ENCODE data around the gene NCBP2L. TPM values are rescaled to one million over a fixed set of nuclear protein-coding genes. Genes with fewer than 3 reads are reported as not detected.

The NCBP2L gene
- total and polyA plus RNA-seq, 9 of the 15 experiments (the other 6 are each of a cell fraction or from before 2014, with no cell fraction given): not detected

DNA sequence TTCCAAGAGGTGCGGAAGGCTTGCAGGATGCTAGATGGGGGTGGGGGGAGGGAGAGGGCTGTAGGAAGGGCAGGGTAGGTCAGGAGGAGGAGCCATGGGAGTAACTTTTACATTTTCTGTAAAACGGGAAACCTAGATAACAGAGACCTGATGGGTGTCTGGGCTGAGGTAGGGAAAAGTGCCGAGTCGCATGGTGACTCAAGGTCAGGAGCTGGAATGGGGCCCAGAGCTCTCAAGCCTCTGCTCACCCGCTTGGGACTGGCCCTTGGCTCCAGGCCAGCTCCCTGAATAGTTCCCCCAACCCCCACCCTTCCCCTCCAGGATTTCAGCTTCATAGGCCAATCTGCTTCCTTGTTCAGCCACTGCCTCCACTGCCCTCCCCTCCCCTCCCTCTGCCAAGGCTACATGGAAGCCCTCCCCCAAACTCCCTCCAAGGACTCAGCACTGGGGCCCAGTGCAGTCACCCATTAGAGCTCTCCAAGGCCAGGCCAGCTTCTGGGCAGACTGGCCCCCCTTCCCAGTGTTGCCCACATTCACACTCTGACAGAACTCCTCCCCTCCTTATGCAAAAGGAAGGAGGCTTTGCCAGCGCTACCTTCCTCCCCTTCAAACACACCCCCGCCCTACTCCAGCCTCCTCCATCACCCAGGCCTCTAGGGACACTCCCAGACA, 45.6 kb upstream of the NCBP2L start:
- no TSS peak for BruUV-seq (replicated peaks)
- CTCF ChIA-PET (ENCODE audit: low intra/inter-chr PET ratio): no interaction called here
- Histone ChIP-seq H3K27me3 (ENCODE audit: control insufficient read depth in 2 of 2, insufficient read depth in 2 of 2, low read length in 2 of 2) (no peaks in the 10 kb centered on the region), H4K20me1 (replicated peaks; ENCODE audit: control insufficient read depth, insufficient read depth, low read length) (no peaks in the 10 kb centered on the region), H3K79me2 (ENCODE audit: control insufficient read depth, insufficient read depth, low read length) (no peaks in the 10 kb centered on the region), H3K4me3 (no peak overlapping the region), H3K9me3 (replicated peaks; ENCODE audit: control insufficient read depth, insufficient read depth, low read depth, low read length) (no peaks in the 10 kb centered on the region), H3K4me2 (ENCODE audit: insufficient read depth, low read length) (peak overlapping the region; percentile 19), H3K27ac (ENCODE audit: extremely low read depth, low read depth, low read length) (no peak overlapping the region; the same call in 2 of the 3 replicates), H3K4me1 (replicated peaks in 1 of 2; ENCODE audit: control insufficient read depth in 2 of 2, insufficient read depth in 2 of 2, low read length in 2 of 2) (peaks cover 15 to 41% of the 10 kb centered on the region in 2 experiments; a peak in 4 of 5 replicates), H3K9ac (ENCODE audit: insufficient read depth in 1 of 2, low read depth in 2 of 2, low read length in 2 of 2) (peak overlapping the region in 1 of 2 experiments; percentile 52; a peak in 1 of 4 replicates), H3K9me1 (ENCODE audit: control insufficient read depth, insufficient read depth, low read length) (no peaks in the 10 kb centered on the region), H2AFZ (ENCODE audit: low read depth, low read length) (peak overlapping the region; percentile 40; the same call in 1 of the 2 replicates), H3K36me3 (ENCODE audit: control insufficient read depth, insufficient read depth, low read length) (no peaks in the 10 kb centered on the region)
- WGBS (ENCODE audit: insufficient coverage, low coverage, missing lambda C conversion rate): 11% methylated on average over 3 of the region's 7 CpGs
- POLR2A ChIA-PET: interaction anchor here (0.6 to 1.3 kb wide), 3 partner anchors 12 to 21 kb away, joined by 3 read pairs; no protein-coding TSS in a partner anchor
- FAIRE-seq (peak; percentile 75), ATAC-seq (peak; percentile 75), DNase-seq (ENCODE audit: extremely low read depth in 1 of 4, low spot score in 3 of 4) (peak; percentile 70 to 85 (median 72))
- intact Hi-C loops (cut with micrococcal nuclease): loop anchor here (2.0 to 5.0 kb wide), 2 partner anchors 45 to 60 kb away; partner anchors contain the start of gene NCBP2L
- in situ Hi-C loops (cut with MboI): no loop called here
- TF ChIP-seq ZNF695 (CRISPR knock-in tag; IDR thresholded peaks at IDR 0.05): no peak
- no peak for TF ChIP-seq ZFPM2 (CRISPR knock-in tag; IDR thresholded peaks at IDR 0.05)
- no peak for TF ChIP-seq CSDE1 (IDR thresholded peaks at IDR 0.05)
- TF ChIP-seq, protein P1, sequence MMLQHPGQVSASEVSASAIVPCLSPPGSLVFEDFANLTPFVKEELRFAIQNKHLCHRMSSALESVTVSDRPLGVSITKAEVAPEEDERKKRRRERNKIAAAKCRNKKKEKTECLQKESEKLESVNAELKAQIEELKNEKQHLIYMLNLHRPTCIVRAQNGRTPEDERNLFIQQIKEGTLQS (IDR thresholded peaks at IDR 0.05): peak; percentile 59; the same call in 1 of the 2 replicates
- TF ChIP-seq, protein P1 (CRISPR knock-in tag; conservative IDR thresholded peaks at IDR 0.05): no peak
- 0 out of 4 replicates have a peak, but pooled peaks of 1 of the 2 experiments have one; percentile 12 for TF ChIP-seq TBL1XR1 (IDR thresholded peaks at IDR 0.05; ENCODE audit: low read length in 2 of 2)
- TF ChIP-seq, protein P2, sequence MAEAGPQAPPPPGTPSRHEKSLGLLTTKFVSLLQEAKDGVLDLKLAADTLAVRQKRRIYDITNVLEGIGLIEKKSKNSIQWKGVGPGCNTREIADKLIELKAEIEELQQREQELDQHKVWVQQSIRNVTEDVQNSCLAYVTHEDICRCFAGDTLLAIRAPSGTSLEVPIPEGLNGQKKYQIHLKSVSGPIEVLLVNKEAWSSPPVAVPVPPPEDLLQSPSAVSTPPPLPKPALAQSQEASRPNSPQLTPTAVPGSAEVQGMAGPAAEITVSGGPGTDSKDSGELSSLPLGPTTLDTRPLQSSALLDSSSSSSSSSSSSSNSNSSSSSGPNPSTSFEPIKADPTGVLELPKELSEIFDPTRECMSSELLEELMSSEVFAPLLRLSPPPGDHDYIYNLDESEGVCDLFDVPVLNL (CRISPR knock-in tag; IDR thresholded peaks at IDR 0.05; ENCODE audit: low read depth): no peak
- no peak for TF ChIP-seq ZNF589 (CRISPR knock-in tag; IDR thresholded peaks at IDR 0.05; ENCODE audit: low read depth)
- no peak for TF ChIP-seq ZNF717 (CRISPR knock-in tag; IDR thresholded peaks at IDR 0.05)
- TF ChIP-seq TCF7 (IDR thresholded peaks at IDR 0.05; ENCODE audit: borderline replicate concordance): no peak
- peak; percentile 38 for TF ChIP-seq HMGN3 (IDR thresholded peaks at IDR 0.05; ENCODE audit: borderline replicate concordance, extremely low read depth, insufficient read length, low read depth, low read length)
- no peak for TF ChIP-seq MEF2A (IDR thresholded peaks at IDR 0.05; ENCODE audit: control insufficient read depth, low read depth, low read length)
- 0 out of 4 replicates have a peak, but pooled peaks of 1 of the 2 experiments have one; percentile 7 for TF ChIP-seq TRIM24 (IDR thresholded peaks at IDR 0.05)
- TF ChIP-seq ZNF165 (CRISPR knock-in tag; IDR thresholded peaks at IDR 0.05; ENCODE audit: borderline replicate concordance): no peak
- TF ChIP-seq MIER1 (IDR thresholded peaks at IDR 0.05; ENCODE audit: low read depth): no peak
- TF ChIP-seq SMAD1 (IDR thresholded peaks at IDR 0.05; ENCODE audit: low read depth, low read length, partially characterized antibody): peak; percentile 58
- no peak for TF ChIP-seq LARP7 (IDR thresholded peaks at IDR 0.05)
- TF ChIP-seq, protein P3, sequence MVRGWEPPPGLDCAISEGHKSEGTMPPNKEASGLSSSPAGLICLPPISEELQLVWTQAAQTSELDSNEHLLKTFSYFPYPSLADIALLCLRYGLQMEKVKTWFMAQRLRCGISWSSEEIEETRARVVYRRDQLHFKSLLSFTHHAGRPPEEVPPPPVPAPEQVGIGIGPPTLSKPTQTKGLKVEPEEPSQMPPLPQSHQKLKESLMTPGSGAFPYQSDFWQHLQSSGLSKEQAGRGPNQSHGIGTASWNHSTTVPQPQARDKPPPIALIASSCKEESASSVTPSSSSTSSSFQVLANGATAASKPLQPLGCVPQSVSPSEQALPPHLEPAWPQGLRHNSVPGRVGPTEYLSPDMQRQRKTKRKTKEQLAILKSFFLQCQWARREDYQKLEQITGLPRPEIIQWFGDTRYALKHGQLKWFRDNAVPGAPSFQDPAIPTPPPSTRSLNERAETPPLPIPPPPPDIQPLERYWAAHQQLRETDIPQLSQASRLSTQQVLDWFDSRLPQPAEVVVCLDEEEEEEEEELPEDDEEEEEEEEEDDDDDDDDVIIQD (CRISPR knock-in tag; IDR thresholded peaks at IDR 0.05): no peak
